Keratinocyte (primary cell): ENCODE data around the gene SLAIN2.

Source experiments
- CTCF ChIP-seq, 3 experiments: IDR thresholded peaks in 1 of 3; conservative IDR thresholded peaks in 1 of 3; optimal IDR thresholded peaks in 1 of 3; 2 replicates in 2 of 3; 3 replicates in 1 of 3; pipeline versions ENCODE3 to v1.5.1; 2011; ENCODE audit warnings: low read length in 3 of 3, mild to moderate bottlenecking in 3 of 3, moderate library complexity in 2 of 3, control low read depth in 1 of 3, inconsistent platforms in 1 of 3; ENCODE audit not compliant: insufficient read depth in 2 of 3; ENCODE audit errors: extremely low read depth in 1 of 3
- EZH2 ChIP-seq: IDR thresholded peaks from one replicate; pipeline ENCODE4 v1.6.1; 2012; ENCODE audit warnings: inconsistent platforms, mild to moderate bottlenecking, low read length, moderate library complexity

- no peak for TF ChIP-seq EZH2
- TF ChIP-seq CTCF (optimal IDR thresholded peaks at IDR 0.05 in 1 of 3, IDR thresholded peaks at IDR 0.05 in 1 of 3, conservative IDR thresholded peaks at IDR 0.05 in 1 of 3; ENCODE audit: extremely low read depth in 1 of 3, insufficient read depth in 2 of 3, low read length in 3 of 3) = no peak
Measured at GRCh38 chr4:48295116-48295515, 46.2 kb upstream of the SLAIN2 start.
